T47D (cell line): Measurements from ENCODE around the gene MT3.
"Not testable (repeated sequence)": the region's sequence is repeated elsewhere in the genome, so short reads cannot be mapped to it uniquely, and the experiment has no call there.

ENCODE experiments used
- DNase-seq, 2 experiments: peaks; one replicate each; pipeline versions ENCODE4 v3.0.0 to v3.0.0-alpha.2; 2011 to 2012; ENCODE audit warnings: low read depth in 1 of 2, low spot score in 1 of 2
- JUND ChIP-seq: IDR thresholded peaks from 2 replicates; pipeline ENCODE4 v1.6.1; 2012; ENCODE audit warnings: low read depth
- in situ Hi-C: cut with HindIII; loops from 2 replicates; pipeline ENCODE4 v1.10.0; 2016; ENCODE audit warnings: low sequenced_read_pairs, low pct_unique_long_range_greater_than_20kb

Gene MT3

DNA sequence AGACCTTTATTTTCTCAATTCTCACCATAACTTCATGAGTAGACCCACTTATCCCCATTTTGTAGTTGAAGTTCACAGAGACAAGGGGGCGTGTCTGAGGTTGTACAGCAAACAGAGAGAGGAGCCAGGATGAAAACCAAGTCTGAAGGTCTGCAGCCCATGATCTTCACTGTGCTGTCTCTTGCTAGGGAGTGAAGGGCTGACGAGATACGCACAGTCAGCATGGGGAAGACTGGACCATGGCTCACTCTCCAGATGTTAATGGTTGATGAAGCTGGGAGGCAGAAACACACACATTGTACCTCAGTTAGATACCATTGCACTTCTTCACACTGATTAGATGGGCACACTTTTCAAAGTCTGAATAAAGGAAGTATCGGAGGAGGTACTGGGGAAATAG lies 30.2 kb upstream of the MT3 start:
- in situ Hi-C loops, result no loop called here
- no peak for DNase-seq
- no peak for TF ChIP-seq JUND

- DNase-seq, result no peak
- in situ Hi-C loops, result no loop called here
- no peak for TF ChIP-seq JUND
These were observed 28.9 kb upstream of the MT3 start for GRCh38 chr16:56560447-56560846.

DNA sequence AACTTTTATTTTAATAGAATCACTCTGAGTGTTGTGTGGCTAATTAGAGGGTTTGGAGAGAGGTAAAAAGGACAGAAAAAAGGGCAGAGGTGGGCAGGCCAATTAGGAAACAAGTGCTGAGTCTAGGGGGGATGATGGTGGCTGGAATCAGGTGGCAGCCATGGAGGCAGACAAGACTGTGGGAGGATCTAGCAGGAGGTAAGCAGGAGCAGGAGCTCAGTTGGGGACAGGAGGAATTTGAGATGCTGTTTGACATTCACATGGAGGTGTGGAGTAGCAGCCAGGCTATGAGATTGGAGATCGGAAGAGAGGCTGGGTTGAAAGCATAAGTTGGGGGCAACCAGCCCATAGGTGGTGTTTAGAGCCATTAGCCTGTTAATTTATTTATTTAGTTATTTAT lies 28.2 kb upstream of the MT3 start:
- TF ChIP-seq JUND, result no peak
- DNase-seq, result no peak
- in situ Hi-C loops, result no loop called here

GRCh38 chr16:56564793-56565477 lies 24.4 kb upstream of the MT3 start, which contains the start of gene MT4:
Gene MT4 (plus strand): TSS chr16:56565073. CDS start chr16:56565129, 56 bp downstream.
- no peak for DNase-seq
- TF ChIP-seq JUND, result no peak
- in situ Hi-C loops, result no loop called here

GRCh38 chr16:56569971-56570370 lies 19.4 kb upstream of the MT3 start:
- in situ Hi-C loops, result no loop called here
- no peak for DNase-seq
- no peak for TF ChIP-seq JUND

DNA sequence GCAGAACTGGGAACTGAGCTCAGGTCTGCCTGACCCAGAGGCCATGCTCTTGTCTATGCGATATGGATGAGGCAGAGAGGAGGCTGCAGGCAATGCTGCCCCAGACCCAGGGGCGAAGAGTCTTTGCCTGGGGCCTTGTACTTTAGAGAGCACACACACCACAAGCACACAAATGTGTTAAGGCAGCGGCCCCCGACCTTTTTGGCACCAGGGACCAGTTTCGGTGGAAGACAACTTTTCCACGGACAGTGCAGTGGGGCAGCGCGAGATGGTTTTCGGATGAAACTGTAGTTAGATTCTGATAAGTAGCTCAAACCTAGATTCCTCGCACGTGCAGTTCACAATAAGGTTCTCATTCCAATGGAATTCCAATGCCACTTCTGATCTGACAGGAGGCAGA lies 17.8 kb upstream of the MT3 start:
- in situ Hi-C loops, result no loop called here
- no peak for TF ChIP-seq JUND
- no peak for DNase-seq

GRCh38 chr16:56574625-56575024 lies 14.7 kb upstream of the MT3 start:
- no peak for TF ChIP-seq JUND
- in situ Hi-C loops, result no loop called here
- DNase-seq, result no peak

GRCh38 chr16:56576585-56577299 lies 12.6 kb upstream of the MT3 start:
- in situ Hi-C loops, result no loop called here
- no peak for TF ChIP-seq JUND
- DNase-seq, result peak; percentile 16 to 94

GRCh38 chr16:56577300-56577625 lies 12.1 kb upstream of the MT3 start:
- in situ Hi-C loops, result no loop called here
- TF ChIP-seq JUND, result no peak

GRCh38 chr16:56580391-56581048 lies 8.8 kb upstream of the MT3 start:
- no peak for TF ChIP-seq JUND
- in situ Hi-C loops, result no loop called here
- DNase-seq, result no peak

More at GRCh38 chr16:56577300-56577625, 12.1 kb upstream of the MT3 start:
- DNase-seq, result no peak

GRCh38 chr16:56582911-56583310 lies 6.4 kb upstream of the MT3 start:
- in situ Hi-C loops, DNase-seq: not testable (repeated sequence)

DNA sequence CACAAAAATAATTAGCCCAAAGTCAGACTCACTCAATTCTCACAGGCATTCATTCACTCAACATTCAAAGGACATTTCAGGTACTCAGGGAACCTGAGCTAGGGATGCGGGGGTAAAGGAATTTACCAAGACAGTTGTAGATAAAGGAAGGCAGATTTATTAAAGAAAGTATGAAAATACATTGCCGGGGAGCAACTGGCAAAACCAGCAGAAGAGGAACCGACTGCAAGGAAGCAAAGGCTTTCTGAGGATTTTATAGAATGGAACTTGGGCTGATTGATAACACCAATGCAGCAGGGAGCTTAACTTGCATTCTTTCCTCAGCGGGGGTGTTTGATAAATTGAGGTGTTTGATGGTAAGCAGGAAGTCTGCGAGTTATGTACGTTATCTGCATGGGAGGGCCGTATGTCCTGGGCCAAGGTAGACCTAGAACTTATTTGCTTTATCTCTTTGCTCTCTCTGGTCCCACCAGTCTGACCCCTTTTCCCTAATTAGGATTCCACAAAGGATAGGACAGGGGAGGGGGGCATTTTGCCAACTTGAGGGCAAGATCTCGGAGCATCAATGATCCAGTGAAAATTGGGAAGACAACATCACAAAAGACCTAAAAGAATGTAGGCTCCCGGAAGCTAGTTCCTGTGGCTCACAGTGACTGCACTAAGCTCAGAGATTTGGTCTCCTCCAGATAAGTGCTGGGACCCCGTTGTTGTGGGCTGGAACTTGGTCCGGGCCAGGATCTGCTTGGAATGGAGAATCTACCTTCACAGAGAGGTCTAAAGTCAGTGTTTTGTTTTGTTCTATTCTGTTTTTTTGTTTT lies 5.8 kb upstream of the MT3 start:
- in situ Hi-C loops, result no loop called here
- DNase-seq, result no peak
- no peak for TF ChIP-seq JUND
